Keratinocyte (primary cell): Measurements from ENCODE around the gene SKIC8. TPM values are rescaled to one million over a fixed set of nuclear protein-coding genes. Genes with fewer than 3 reads are reported as not detected.

ENCODE experiments used
- DNase-seq: peaks from one replicate; pipeline ENCODE4 v3.0.0-alpha.2; 2011; ENCODE audit warnings: low read depth, missing footprints, low spot score
- FAIRE-seq: peaks from 2 replicates; lab custom pipeline; 2011; peaks lifted over from hg19 to GRCh38; lab: Jason Lieb, UNC
- H2AFZ ChIP-seq: 2 replicates; pipeline ENCODE4 v1.6.0; 2012; ENCODE audit warnings: low read length, control low read depth, inconsistent platforms; ENCODE audit not compliant: control insufficient read depth
- H3K27ac ChIP-seq: 2 replicates; pipeline ENCODE4 v1.5.1; 2011; ENCODE audit warnings: low read length; ENCODE audit not compliant: control insufficient read depth, insufficient read depth
- H3K27me3 ChIP-seq: 3 replicates; pipeline ENCODE4 v1.6.0; 2011; ENCODE audit warnings: low read length; ENCODE audit not compliant: control insufficient read depth, insufficient read depth; ENCODE audit errors: extremely low read depth
- H3K36me3 ChIP-seq, 2 experiments: 2 replicates in 1 of 2; 3 replicates in 1 of 2; pipeline ENCODE4 v1.5.1; 2011; ENCODE audit warnings: low read length in 2 of 2, mild to moderate bottlenecking in 1 of 2; ENCODE audit not compliant: control insufficient read depth in 2 of 2, insufficient read depth in 2 of 2; ENCODE audit errors: extremely low read depth in 1 of 2
- H3K4me1 ChIP-seq: 3 replicates; pipeline ENCODE4 v1.5.1; 2011; ENCODE audit warnings: low read length; ENCODE audit not compliant: control insufficient read depth, insufficient read depth; ENCODE audit errors: extremely low read depth
- H3K4me2 ChIP-seq: 3 replicates; pipeline ENCODE4 v1.6.0; 2011; ENCODE audit warnings: low read depth, low read length; ENCODE audit not compliant: control insufficient read depth, insufficient read depth; ENCODE audit errors: extremely low read depth
- H3K4me3 ChIP-seq, 3 experiments: fragments of 200-600 bp in 1 of 3; sonication (generic) in 1 of 3; 2 replicates in 2 of 3; 3 replicates in 1 of 3; pipeline ENCODE4 v1.5.1; 2011 to 2016; ENCODE audit warnings: low read length in 3 of 3, mild to moderate bottlenecking in 3 of 3, control low read depth in 2 of 3, inconsistent platforms in 1 of 3, low read depth in 1 of 3, mixed read lengths in 1 of 3, mixed run types in 1 of 3, moderate library complexity in 1 of 3; ENCODE audit not compliant: control insufficient read depth in 2 of 3, insufficient read depth in 2 of 3; ENCODE audit errors: extremely low read depth in 1 of 3
- H3K79me2 ChIP-seq: 2 replicates; pipeline ENCODE4 v1.6.0; 2012; ENCODE audit warnings: low read length; ENCODE audit not compliant: control insufficient read depth, insufficient read depth
- H3K9ac ChIP-seq: 3 replicates; pipeline ENCODE4 v1.6.0; 2011; ENCODE audit warnings: low read length; ENCODE audit not compliant: control insufficient read depth, insufficient read depth; ENCODE audit errors: extremely low read depth
- H3K9me1 ChIP-seq: 3 replicates; pipeline ENCODE4 v1.6.0; 2011; ENCODE audit warnings: low read length; ENCODE audit not compliant: control insufficient read depth, insufficient read depth; ENCODE audit errors: extremely low read depth
- H3K9me3 ChIP-seq: 2 replicates; pipeline ENCODE4 v1.5.1; 2012; ENCODE audit warnings: low read depth, low read length; ENCODE audit not compliant: control insufficient read depth
- H4K20me1 ChIP-seq: 3 replicates; pipeline ENCODE4 v1.6.0; 2011; ENCODE audit warnings: low read length; ENCODE audit not compliant: control insufficient read depth, insufficient read depth; ENCODE audit errors: extremely low read depth
- EZH2 ChIP-seq: IDR thresholded peaks from one replicate; pipeline ENCODE4 v1.6.1; 2012; ENCODE audit warnings: inconsistent platforms, mild to moderate bottlenecking, low read length, moderate library complexity
- dilution Hi-C: fragments of 300-500 bp; cut with MboI; formaldehyde crosslinking; loops from one replicate; pipeline ENCODE4 v1.7.0; 2020; ENCODE audit warnings: low sequenced_read_pairs; ENCODE audit not compliant: extremely low pct_ligation_motif_present
- polyA minus RNA-seq, 3 experiments: library from RNA; depleted of rRNA, polyadenylated mRNA; stranded (reverse); fragments of >200 nt; gene quantifications; 1 replicate in 1 of 3; 2 replicates in 1 of 3; 3 replicates in 1 of 3; pipeline ENCODE4 v1.2.3, GENCODE V29; 2011
- polyA plus RNA-seq, 5 experiments: library from polyadenylated mRNA; depleted of rRNA in 3 of 5; stranded (reverse) in 3 of 5; stranded (forward) in 1 of 5; unstranded in 1 of 5; fragments of >200 nt; gene quantifications; 1 replicate in 1 of 5; 2 replicates in 3 of 5; 3 replicates in 1 of 5; pipeline versions ENCODE4 v1.2.1 to v1.2.3, GENCODE V29; 2011 to 2012; ENCODE audit warnings: missing spikeins in 2 of 5, low read depth in 1 of 5, low replicate concordance in 1 of 5
- TF ChIP-seq, protein P1 (sequence below), 3 experiments: IDR thresholded peaks in 1 of 3; conservative IDR thresholded peaks in 1 of 3; optimal IDR thresholded peaks in 1 of 3; 2 replicates in 2 of 3; 3 replicates in 1 of 3; pipeline versions ENCODE3 to v1.5.1; 2011; ENCODE audit warnings: low read length in 3 of 3, mild to moderate bottlenecking in 3 of 3, moderate library complexity in 2 of 3, control low read depth in 1 of 3, inconsistent platforms in 1 of 3; ENCODE audit not compliant: insufficient read depth in 2 of 3; ENCODE audit errors: extremely low read depth in 1 of 3

Gene SKIC8
- polyA plus RNA-seq (84.5 to 101 TPM (median 86.5 TPM) in 3 replicates), polyA minus RNA-seq (34.9 to 66.5 TPM (median 61.0 TPM) in 3 replicates)
- polyA plus RNA-seq (2011; ENCODE audit: low read depth): 34.6 TPM
- 70.8 and 79.9 TPM in 2 replicates for polyA plus RNA-seq (2011; cell fraction: cytosol; rRNA removed)
- 61.9 and 78.9 TPM in 2 replicates for polyA plus RNA-seq (2011; cell fraction: nucleus; rRNA removed)
- polyA plus RNA-seq (2012; ENCODE audit: low replicate concordance): 47.4 and 52.9 TPM in 2 replicates
- 39.7 TPM for polyA minus RNA-seq (2011; cell fraction: cytosol; rRNA and poly(A)+ RNA removed)
- 20.6 and 31.5 TPM in 2 replicates for polyA minus RNA-seq (2011; cell fraction: nucleus; rRNA and poly(A)+ RNA removed)

DNA sequence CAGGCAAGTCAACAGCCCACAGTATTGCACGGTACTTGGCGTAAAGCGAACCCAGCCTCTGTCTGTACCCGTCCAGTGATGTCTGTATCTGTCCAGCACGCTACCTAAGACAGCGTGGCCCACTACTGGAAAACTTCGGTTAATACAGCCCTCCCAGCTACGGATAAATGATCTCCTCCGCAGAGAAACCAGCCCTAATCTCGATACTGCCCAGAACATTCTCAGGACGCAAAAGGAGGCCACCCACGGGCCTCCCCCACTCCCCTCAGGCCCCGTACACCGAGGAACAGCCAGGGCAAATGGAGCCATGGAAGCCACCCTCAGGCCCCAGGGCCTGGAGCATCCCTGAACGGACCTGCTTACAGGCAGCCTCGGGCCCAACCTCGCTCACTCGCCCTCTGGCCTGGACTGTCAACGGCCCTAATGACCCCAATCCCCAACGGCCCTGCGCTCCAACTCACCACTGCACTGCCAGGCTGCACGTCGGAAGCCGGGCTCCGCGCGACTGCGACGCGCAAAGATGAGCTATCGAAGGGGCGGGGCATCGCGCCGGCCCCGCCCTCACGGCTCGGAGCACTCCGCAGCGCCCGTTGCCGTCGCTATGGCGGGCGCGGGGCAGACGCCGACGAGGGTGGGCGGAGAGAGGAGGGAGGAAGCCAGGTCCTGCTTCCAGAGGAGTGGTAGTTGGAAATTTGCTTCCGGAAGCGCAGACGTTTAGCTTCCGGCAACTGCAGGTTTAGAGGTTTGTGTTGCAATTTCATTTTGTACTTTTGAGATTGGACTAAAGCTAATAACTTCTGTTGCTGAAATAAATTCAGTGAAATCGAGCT is at the start of gene SKIC8:
SKIC8 (minus strand) TSS at position 509 of the 830 bp plus-strand sequence. CDS start 3,923 bp downstream, outside the sequence.
- Histone ChIP-seq H3K9me3 (no peaks in the 10 kb centered on the region), H3K79me2 (peaks cover 37% of the 10 kb centered on the region), H3K27me3 (no peaks in the 10 kb centered on the region), H3K4me1 (peaks cover 7% of the 10 kb centered on the region), H4K20me1 (no peaks in the 10 kb centered on the region), H3K36me3 (peaks cover 3 to 6% of the 10 kb centered on the region in 2 experiments), H3K9ac (peak within 1 kb of the TSS; percentile 94), H3K9me1 (no peaks in the 10 kb centered on the region), H3K4me3 (peak within 1 kb of the TSS; percentile 83 to 98 (median 86)), H2AFZ (peak within 1 kb of the TSS; percentile 97), H3K4me2 (peak within 1 kb of the TSS; percentile 94), H3K27ac (peak within 1 kb of the TSS; percentile 93)
- dilution Hi-C loops: no loop called here
- no peak for FAIRE-seq
- TF ChIP-seq, protein P1, sequence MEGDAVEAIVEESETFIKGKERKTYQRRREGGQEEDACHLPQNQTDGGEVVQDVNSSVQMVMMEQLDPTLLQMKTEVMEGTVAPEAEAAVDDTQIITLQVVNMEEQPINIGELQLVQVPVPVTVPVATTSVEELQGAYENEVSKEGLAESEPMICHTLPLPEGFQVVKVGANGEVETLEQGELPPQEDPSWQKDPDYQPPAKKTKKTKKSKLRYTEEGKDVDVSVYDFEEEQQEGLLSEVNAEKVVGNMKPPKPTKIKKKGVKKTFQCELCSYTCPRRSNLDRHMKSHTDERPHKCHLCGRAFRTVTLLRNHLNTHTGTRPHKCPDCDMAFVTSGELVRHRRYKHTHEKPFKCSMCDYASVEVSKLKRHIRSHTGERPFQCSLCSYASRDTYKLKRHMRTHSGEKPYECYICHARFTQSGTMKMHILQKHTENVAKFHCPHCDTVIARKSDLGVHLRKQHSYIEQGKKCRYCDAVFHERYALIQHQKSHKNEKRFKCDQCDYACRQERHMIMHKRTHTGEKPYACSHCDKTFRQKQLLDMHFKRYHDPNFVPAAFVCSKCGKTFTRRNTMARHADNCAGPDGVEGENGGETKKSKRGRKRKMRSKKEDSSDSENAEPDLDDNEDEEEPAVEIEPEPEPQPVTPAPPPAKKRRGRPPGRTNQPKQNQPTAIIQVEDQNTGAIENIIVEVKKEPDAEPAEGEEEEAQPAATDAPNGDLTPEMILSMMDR (optimal IDR thresholded peaks at IDR 0.05 in 1 of 3, IDR thresholded peaks at IDR 0.05 in 1 of 3, conservative IDR thresholded peaks at IDR 0.05 in 1 of 3; ENCODE audit: extremely low read depth in 1 of 3, insufficient read depth in 2 of 3, low read length in 3 of 3): peak in 1 of 3 experiments; percentile 4
- no peak for TF ChIP-seq EZH2
- DNase-seq: peak; percentile 45

DNA sequence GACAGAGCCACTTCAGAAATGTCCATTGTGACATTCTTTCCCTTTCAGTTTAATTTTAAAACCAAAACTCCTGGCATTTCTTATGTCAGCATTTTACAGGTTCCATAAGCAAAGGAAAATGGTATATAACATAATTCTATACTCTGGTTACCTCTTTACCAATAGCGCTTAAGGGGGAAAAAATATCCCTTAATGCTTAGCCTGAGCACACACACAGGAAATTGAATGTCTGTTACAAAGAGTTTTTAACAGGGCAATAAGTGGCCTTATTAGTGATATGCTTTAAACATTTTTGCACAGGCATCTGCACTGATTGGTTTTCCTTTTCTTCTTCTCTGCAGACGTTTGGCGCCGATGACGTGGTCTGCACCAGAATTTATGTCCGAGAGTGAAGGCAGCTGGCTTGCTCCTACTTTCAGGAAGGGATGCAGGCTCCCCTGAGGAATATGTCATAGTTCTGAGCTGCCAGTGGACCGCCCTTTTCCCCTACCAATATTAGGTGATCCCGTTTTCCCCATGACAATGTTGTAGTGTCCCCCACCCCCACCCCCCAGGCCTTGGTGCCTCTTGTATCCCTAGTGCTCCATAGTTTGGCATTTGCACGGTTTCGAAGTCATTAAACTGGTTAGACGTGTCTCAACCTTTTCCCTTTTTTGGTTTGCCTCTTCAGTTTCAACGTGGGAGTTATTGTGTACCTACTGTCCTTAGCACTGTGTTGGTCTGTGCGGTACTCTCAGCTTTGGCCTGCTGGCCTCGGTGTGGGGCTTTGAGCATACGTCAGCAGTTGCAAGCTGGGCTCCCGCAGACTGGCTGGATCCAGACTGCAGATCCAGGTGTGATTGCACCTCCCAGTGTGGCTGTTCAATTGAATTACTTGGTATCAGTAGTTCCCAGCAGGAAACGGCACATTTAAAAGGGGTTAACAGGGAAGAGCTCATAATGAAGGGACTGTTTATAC is 48.5 kb upstream of the SKIC8 start:
- Histone ChIP-seq H3K27me3 (peaks cover 11% of the 10 kb centered on the region), H2AFZ (no peak overlapping the region), H3K4me2 (no peak overlapping the region), H4K20me1 (no peaks in the 10 kb centered on the region), H3K9me1 (no peaks in the 10 kb centered on the region), H3K27ac (no peak overlapping the region), H3K9me3 (no peaks in the 10 kb centered on the region), H3K4me3 (no peak overlapping the region), H3K4me1 (no peaks in the 10 kb centered on the region), H3K9ac (no peak overlapping the region), H3K36me3 (no peaks in the 10 kb centered on the region), H3K79me2 (no peaks in the 10 kb centered on the region)
- TF ChIP-seq EZH2: no peak
- TF ChIP-seq, protein P1 (optimal IDR thresholded peaks at IDR 0.05 in 1 of 3, IDR thresholded peaks at IDR 0.05 in 1 of 3, conservative IDR thresholded peaks at IDR 0.05 in 1 of 3; ENCODE audit: extremely low read depth in 1 of 3, insufficient read depth in 2 of 3, low read length in 3 of 3): no peak
- no peak for DNase-seq
- no peak for FAIRE-seq
- dilution Hi-C loops: no loop called here
